Upper lobe of left lung (tissue), 4 donors: ENCODE measurements around the gene SOST.

ENCODE experiments used
- POLR2A ChIP-seq, 4 donors: fragments of 450-650 bp; IDR thresholded peaks; one replicate each; pipeline ENCODE4 v1.5.1; 2016 to 2017; ENCODE audit warnings: antibody characterized with exemption in 4 of 4, mild to moderate bottlenecking in 2 of 4
- TF ChIP-seq, protein P1 (sequence below), 6 experiments: fragments of 450-650 bp in 4 of 6; fragments of 200-600 bp in 2 of 6; sonication (generic) in 2 of 6; IDR thresholded peaks; one replicate each; pipeline ENCODE4 v1.5.1; 2016 to 2019; ENCODE audit warnings: antibody characterized with exemption in 6 of 6

- TF ChIP-seq, protein P1, sequence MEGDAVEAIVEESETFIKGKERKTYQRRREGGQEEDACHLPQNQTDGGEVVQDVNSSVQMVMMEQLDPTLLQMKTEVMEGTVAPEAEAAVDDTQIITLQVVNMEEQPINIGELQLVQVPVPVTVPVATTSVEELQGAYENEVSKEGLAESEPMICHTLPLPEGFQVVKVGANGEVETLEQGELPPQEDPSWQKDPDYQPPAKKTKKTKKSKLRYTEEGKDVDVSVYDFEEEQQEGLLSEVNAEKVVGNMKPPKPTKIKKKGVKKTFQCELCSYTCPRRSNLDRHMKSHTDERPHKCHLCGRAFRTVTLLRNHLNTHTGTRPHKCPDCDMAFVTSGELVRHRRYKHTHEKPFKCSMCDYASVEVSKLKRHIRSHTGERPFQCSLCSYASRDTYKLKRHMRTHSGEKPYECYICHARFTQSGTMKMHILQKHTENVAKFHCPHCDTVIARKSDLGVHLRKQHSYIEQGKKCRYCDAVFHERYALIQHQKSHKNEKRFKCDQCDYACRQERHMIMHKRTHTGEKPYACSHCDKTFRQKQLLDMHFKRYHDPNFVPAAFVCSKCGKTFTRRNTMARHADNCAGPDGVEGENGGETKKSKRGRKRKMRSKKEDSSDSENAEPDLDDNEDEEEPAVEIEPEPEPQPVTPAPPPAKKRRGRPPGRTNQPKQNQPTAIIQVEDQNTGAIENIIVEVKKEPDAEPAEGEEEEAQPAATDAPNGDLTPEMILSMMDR (IDR thresholded peaks at IDR 0.05), result no peak
- TF ChIP-seq POLR2A (IDR thresholded peaks at IDR 0.05), result no peak
Observed at GRCh38 chr17:43768943-43769342, 10.4 kb upstream of the SOST start.
